SH-SY5Y (cell line): ENCODE results near the gene TSPEAR.

Source experiments
- GATA2 ChIP-seq: IDR thresholded peaks from 2 replicates; pipeline ENCODE4 v1.6.1; 2011; ENCODE audit warnings: mild to moderate bottlenecking, low read depth, low read length
- GATA3 ChIP-seq: IDR thresholded peaks from 2 replicates; pipeline ENCODE4 v1.6.1; 2011; ENCODE audit warnings: low read depth, mild to moderate bottlenecking, low read length, moderate library complexity

- no peak for TF ChIP-seq GATA2
- TF ChIP-seq GATA3: no peak
These were observed 2.4 kb downstream of the TSPEAR start for GRCh38 chr21:44708866-44709425.
